SK-N-SH treated with all-trans-retinoic acid at 6 μM for 48 hours (cell line): ENCODE results near the gene WDR54.

Experiments
- ATAC-seq: fragments of 200-7000 bp; cut with Tn5 transposase; 3 replicates; pipeline ENCODE4 v1.9.1; 2020; ENCODE audit warnings: mild to moderate bottlenecking, moderate library complexity
- ARNTL ChIP-seq: fragments of 450-650 bp; formaldehyde crosslinking; IDR thresholded peaks from 2 replicates; pipeline ENCODE4 v1.5.0; 2020; ENCODE audit warnings: low read depth, mild to moderate bottlenecking, moderate library complexity, borderline replicate concordance
- BACH2 ChIP-seq: fragments of 250-450 bp; sonication (Bioruptor Pico); IDR thresholded peaks from 2 replicates; pipeline ENCODE4 v1.9.0; 2021; ENCODE audit warnings: mild to moderate bottlenecking, borderline replicate concordance
- CSDC2 ChIP-seq: fragments of 250-450 bp; sonication (Bioruptor Pico); IDR thresholded peaks from 2 replicates; pipeline ENCODE4 v1.5.0; 2020; ENCODE audit warnings: mild to moderate bottlenecking, moderate library complexity
- ESRRG ChIP-seq: fragments of 250-450 bp; sonication (Bioruptor Pico); IDR thresholded peaks from 2 replicates; pipeline ENCODE4 v1.6.1; 2021; ENCODE audit warnings: mild to moderate bottlenecking
- GLIS3 ChIP-seq: fragments of 250-450 bp; sonication (Bioruptor Pico); IDR thresholded peaks from 2 replicates; pipeline ENCODE4 v1.5.0; 2020; ENCODE audit warnings: mild to moderate bottlenecking, moderate library complexity
- ISL1 ChIP-seq: fragments of 250-450 bp; sonication (Bioruptor Pico); IDR thresholded peaks from 2 replicates; pipeline ENCODE4 v2.1.2; 2022; ENCODE audit warnings: mild to moderate bottlenecking, moderate library complexity
- OSR1 ChIP-seq: fragments of 250-450 bp; sonication (Bioruptor Pico); IDR thresholded peaks from 2 replicates; pipeline ENCODE4 v1.8.0; 2022; ENCODE audit warnings: moderate library complexity, mild to moderate bottlenecking, inconsistent platforms
- PATZ1 ChIP-seq: fragments of 250-450 bp; sonication (Bioruptor Pico); IDR thresholded peaks from 2 replicates; pipeline ENCODE4 v1.8.0; 2020; ENCODE audit warnings: mild to moderate bottlenecking, moderate library complexity, borderline replicate concordance
- POU6F1 ChIP-seq: fragments of 250-450 bp; sonication (Bioruptor Pico); IDR thresholded peaks from 2 replicates; pipeline ENCODE4 v1.8.0; 2021; ENCODE audit warnings: low read depth, mild to moderate bottlenecking, moderate library complexity, borderline replicate concordance
- PPARA ChIP-seq: fragments of 250-450 bp; sonication (Bioruptor Pico); IDR thresholded peaks from 2 replicates; pipeline ENCODE4 v1.5.0; 2020; ENCODE audit warnings: mild to moderate bottlenecking, borderline replicate concordance
- RARB ChIP-seq: fragments of 250-450 bp; sonication (Bioruptor Pico); IDR thresholded peaks from 2 replicates; pipeline ENCODE4 v1.8.0; 2021; ENCODE audit warnings: mild to moderate bottlenecking, moderate library complexity
- SNAI2 ChIP-seq: fragments of 250-450 bp; sonication (Bioruptor Pico); IDR thresholded peaks from 2 replicates; pipeline ENCODE4 v1.5.0; 2020; ENCODE audit warnings: mild to moderate bottlenecking, moderate library complexity
- TCF4 ChIP-seq: fragments of 250-450 bp; sonication (Bioruptor Pico); IDR thresholded peaks from 2 replicates; pipeline ENCODE4 v1.8.0; 2021; ENCODE audit warnings: mild to moderate bottlenecking, moderate library complexity, borderline replicate concordance
- TOX ChIP-seq: fragments of 250-450 bp; sonication (Bioruptor Pico); IDR thresholded peaks from 2 replicates; pipeline ENCODE4 v1.8.0; 2021; ENCODE audit warnings: mild to moderate bottlenecking, moderate library complexity, borderline replicate concordance
- TSHZ2 ChIP-seq: fragments of 250-450 bp; sonication (Bioruptor Pico); IDR thresholded peaks from 2 replicates; pipeline ENCODE4 v1.5.0; 2020; ENCODE audit warnings: mild to moderate bottlenecking, moderate library complexity
- ZC3H10 ChIP-seq: fragments of 250-450 bp; sonication (Bioruptor Pico); IDR thresholded peaks from 2 replicates; pipeline ENCODE4 v1.5.1; 2021; ENCODE audit warnings: mild to moderate bottlenecking, moderate library complexity
- ZFP3 ChIP-seq: fragments of 250-450 bp; sonication (Bioruptor Pico); IDR thresholded peaks from 2 replicates; pipeline ENCODE4 v1.5.0; 2020; ENCODE audit warnings: mild to moderate bottlenecking, moderate library complexity
- ZFP30 ChIP-seq: fragments of 450-650 bp; formaldehyde crosslinking; IDR thresholded peaks from 2 replicates; pipeline ENCODE4 v1.5.0; 2022; ENCODE audit warnings: mild to moderate bottlenecking, moderate library complexity
- ZNF565 ChIP-seq: fragments of 450-650 bp; formaldehyde crosslinking; conservative IDR thresholded peaks from 2 replicates; pipeline ENCODE4 v1.5.0; 2020; ENCODE audit warnings: low read depth, mild to moderate bottlenecking, moderate library complexity
- ZNF70 ChIP-seq: fragments of 450-650 bp; formaldehyde crosslinking; IDR thresholded peaks from 2 replicates; pipeline ENCODE4 v1.5.0; 2020; ENCODE audit warnings: mild to moderate bottlenecking, moderate library complexity
- TF ChIP-seq, protein P1 (sequence below): fragments of 250-450 bp; sonication (Bioruptor Pico); IDR thresholded peaks from 2 replicates; pipeline ENCODE4 v1.5.1; 2021; ENCODE audit warnings: mild to moderate bottlenecking, moderate library complexity

The WDR54 gene

GRCh38 chr2:74416778-74417177, 4.8 kb upstream of the WDR54 start:
- ATAC-seq: no peak
- TF ChIP-seq ZFP3 (no peak), TCF4 (no peak), BACH2 (CRISPR knock-in tag) (no peak), ZNF70 (CRISPR knock-in tag) (no peak), TSHZ2 (no peak), GLIS3 (CRISPR knock-in tag) (no peak), PPARA (CRISPR knock-in tag) (no peak), ZC3H10 (CRISPR knock-in tag) (no peak), RARB (CRISPR knock-in tag) (no peak), ARNTL (CRISPR knock-in tag) (no peak), SNAI2 (CRISPR knock-in tag) (no peak), OSR1 (CRISPR knock-in tag) (no peak)
- TF ChIP-seq, protein P1, sequence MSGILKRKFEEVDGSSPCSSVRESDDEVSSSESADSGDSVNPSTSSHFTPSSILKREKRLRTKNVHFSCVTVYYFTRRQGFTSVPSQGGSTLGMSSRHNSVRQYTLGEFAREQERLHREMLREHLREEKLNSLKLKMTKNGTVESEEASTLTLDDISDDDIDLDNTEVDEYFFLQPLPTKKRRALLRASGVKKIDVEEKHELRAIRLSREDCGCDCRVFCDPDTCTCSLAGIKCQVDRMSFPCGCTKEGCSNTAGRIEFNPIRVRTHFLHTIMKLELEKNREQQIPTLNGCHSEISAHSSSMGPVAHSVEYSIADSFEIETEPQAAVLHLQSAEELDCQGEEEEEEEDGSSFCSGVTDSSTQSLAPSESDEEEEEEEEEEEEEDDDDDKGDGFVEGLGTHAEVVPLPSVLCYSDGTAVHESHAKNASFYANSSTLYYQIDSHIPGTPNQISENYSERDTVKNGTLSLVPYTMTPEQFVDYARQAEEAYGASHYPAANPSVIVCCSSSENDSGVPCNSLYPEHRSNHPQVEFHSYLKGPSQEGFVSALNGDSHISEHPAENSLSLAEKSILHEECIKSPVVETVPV (CRISPR knock-in tag): no peak
- TF ChIP-seq, all 23 proteins: peak for 0

DNA sequence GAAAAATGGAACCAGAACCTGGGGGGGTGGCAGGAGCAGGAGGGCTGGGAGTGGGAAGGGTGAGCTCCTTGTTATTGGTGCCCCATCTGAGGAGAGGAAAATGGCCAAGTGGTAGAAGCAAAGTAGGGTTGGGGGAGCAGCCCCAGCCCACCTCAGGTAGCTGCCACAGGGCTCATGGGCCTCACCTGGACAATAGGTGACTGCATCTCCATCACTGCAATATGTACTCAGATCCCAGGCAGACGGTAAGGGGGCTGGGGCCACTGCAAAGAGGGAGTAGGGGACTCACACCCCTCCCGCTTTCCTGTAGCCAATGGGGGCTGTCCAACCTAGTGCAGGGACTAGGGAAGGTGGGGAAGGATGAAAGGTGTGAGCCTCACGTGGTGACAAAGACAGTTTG, 4.3 kb upstream of the WDR54 start:
- ATAC-seq: no peak

DNA sequence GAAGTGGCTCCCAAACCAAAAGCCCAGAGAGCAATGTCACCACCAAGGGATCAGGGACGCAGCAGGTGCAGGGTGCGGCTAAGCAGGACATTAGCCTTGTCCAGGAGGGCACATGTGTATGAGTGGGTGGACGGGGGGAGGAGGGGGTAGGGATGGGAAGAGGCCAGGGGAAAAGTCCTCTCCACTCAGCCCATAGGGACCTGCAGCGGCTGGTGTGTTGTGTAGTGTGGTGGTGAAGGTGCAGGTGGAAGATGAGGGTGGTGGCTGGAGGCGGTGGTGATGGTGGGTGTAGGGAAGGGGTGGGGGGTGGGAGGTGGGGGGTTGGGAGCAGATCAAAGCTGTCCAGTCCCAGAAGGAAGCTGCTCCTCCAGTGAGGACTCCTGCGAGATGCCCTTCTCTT, 3.8 kb upstream of the WDR54 start:
- ATAC-seq: no peak
- TF ChIP-seq BACH2 (CRISPR knock-in tag) (no peak), ZFP30 (CRISPR knock-in tag) (no peak), ZNF565 (CRISPR knock-in tag) (no peak), ESRRG (CRISPR knock-in tag) (no peak), PPARA (CRISPR knock-in tag) (no peak), PATZ1 (CRISPR knock-in tag) (no peak), ZNF70 (CRISPR knock-in tag) (no peak), RARB (CRISPR knock-in tag) (no peak), TCF4 (no peak)
- TF ChIP-seq, protein P1 (CRISPR knock-in tag): no peak

More for the DNA sequence above, 4.3 kb upstream of the WDR54 start:
- no peak for TF ChIP-seq CSDC2 (CRISPR knock-in tag)
- TF ChIP-seq ISL1: no peak
- no peak for TF ChIP-seq TSHZ2
- TF ChIP-seq RARB (CRISPR knock-in tag): no peak
- TF ChIP-seq ESRRG (CRISPR knock-in tag): no peak
- no peak for TF ChIP-seq POU6F1
- TF ChIP-seq ZNF565 (CRISPR knock-in tag): no peak
- TF ChIP-seq TOX (CRISPR knock-in tag): no peak
